ENCODE data around the gene UACA. TPM values are rescaled to one million over a fixed set of nuclear protein-coding genes. Genes with fewer than 3 reads are reported as not detected.

The UACA gene
- total RNA-seq, 1 experiment from 2014 or later: 38.0 TPM

DNA sequence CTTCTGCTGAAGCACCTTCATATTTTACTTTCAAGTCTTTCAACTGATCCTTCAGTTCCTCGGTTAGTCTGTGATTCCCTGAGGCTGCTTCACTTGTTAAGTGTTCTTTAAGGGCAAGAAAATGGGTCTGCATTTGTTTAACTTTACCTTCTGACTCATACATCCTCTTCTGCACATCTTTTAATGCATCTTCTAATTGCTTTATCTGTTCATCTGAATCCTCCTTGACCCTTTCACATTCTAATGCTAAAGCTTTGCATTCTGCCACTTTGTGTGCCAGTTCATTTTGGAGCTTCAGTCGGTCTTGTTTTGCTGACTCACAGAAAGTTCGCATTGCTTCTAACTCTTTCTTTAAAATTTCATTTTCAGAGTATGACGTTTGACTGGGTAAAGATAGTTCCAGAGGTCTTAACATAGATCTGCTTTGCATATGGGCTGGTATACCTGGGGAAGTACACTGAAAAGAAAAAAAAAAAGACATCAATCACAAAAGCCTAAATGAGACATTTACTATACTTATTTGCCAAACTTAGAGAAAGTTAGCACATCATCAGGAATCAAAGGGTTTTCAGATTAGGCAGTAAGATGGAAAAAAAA lies 94.3 kb downstream of the UACA start:
- H3K4me2 ChIP-seq (ENCODE audit: insufficient read depth, insufficient read length, low read length): no peak overlapping the region
- H3K14ac ChIP-seq (ENCODE audit: insufficient read depth, low read length): no peak overlapping the region
- no peaks in the 10 kb centered on the region for H3K23me2 ChIP-seq (ENCODE audit: insufficient read length, low read depth, low read length, poor library complexity, severe bottlenecking)
- no peak for DNase-seq
- no peak overlapping the region for H3K4ac ChIP-seq (ENCODE audit: low read depth, low read length)
- no peak overlapping the region for H2AK5ac ChIP-seq (ENCODE audit: insufficient read length, low read length)
- no peak overlapping the region for H4K91ac ChIP-seq (ENCODE audit: insufficient read length, low read depth, low read length)
- no peaks in the 10 kb centered on the region for H3K4me1 ChIP-seq (ENCODE audit: insufficient read depth, low read length)
- H3K36me3 Mint-ChIP-seq (ENCODE audit: insufficient read depth in 1 of 3, low read depth in 3 of 3): peaks cover 0 to 4% (median 2%) of the 10 kb centered on the region in 3 experiments; a peak in 1 of 7 replicates
- no peaks in the 10 kb centered on the region for H3K27me3 ChIP-seq (ENCODE audit: insufficient read depth, low read length)
- no peak overlapping the region for H2BK12ac ChIP-seq (ENCODE audit: insufficient read length, low read depth, low read length)
- H2BK20ac ChIP-seq (ENCODE audit: low read depth, low read length, poor library complexity, severe bottlenecking): no peak overlapping the region
- no peak overlapping the region for H3K9ac ChIP-seq (ENCODE audit: extremely low read depth, insufficient read length, low read length)
- H3K79me2 ChIP-seq (ENCODE audit: insufficient read depth, low read length): no peaks in the 10 kb centered on the region
- TF ChIP-seq, protein P1, sequence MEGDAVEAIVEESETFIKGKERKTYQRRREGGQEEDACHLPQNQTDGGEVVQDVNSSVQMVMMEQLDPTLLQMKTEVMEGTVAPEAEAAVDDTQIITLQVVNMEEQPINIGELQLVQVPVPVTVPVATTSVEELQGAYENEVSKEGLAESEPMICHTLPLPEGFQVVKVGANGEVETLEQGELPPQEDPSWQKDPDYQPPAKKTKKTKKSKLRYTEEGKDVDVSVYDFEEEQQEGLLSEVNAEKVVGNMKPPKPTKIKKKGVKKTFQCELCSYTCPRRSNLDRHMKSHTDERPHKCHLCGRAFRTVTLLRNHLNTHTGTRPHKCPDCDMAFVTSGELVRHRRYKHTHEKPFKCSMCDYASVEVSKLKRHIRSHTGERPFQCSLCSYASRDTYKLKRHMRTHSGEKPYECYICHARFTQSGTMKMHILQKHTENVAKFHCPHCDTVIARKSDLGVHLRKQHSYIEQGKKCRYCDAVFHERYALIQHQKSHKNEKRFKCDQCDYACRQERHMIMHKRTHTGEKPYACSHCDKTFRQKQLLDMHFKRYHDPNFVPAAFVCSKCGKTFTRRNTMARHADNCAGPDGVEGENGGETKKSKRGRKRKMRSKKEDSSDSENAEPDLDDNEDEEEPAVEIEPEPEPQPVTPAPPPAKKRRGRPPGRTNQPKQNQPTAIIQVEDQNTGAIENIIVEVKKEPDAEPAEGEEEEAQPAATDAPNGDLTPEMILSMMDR (conservative IDR thresholded peaks at IDR 0.05): no peak
- no peak overlapping the region for H4K8ac ChIP-seq (replicated peaks; ENCODE audit: insufficient read length, low read depth, low read length)
- H2AFZ ChIP-seq (ENCODE audit: low read length): no peak overlapping the region
- WGBS (ENCODE audit: extremely low coverage, insufficient read length, low lambda C conversion rate): no CpG with 5 or more reads among the region's 4 CpGs
- H4K5ac ChIP-seq (ENCODE audit: insufficient read length, low read depth, low read length): no peak overlapping the region
- H3K9me3 Mint-ChIP-seq: no peaks in the 10 kb centered on the region
- H3K4me3 Mint-ChIP-seq: no peak overlapping the region
- H2BK15ac ChIP-seq (ENCODE audit: low read depth, low read length): no peak overlapping the region
- H2BK5ac ChIP-seq (ENCODE audit: insufficient read length, low read length): no peak overlapping the region
- no peaks in the 10 kb centered on the region for H4K20me1 ChIP-seq (ENCODE audit: control insufficient read depth, insufficient read depth, insufficient read length)
- no peaks in the 10 kb centered on the region for H3K79me1 ChIP-seq (ENCODE audit: insufficient read depth, low read depth, low read length, poor library complexity, severe bottlenecking)
- peaks cover 4 to 12% of the 10 kb centered on the region in 2 experiments for H3K4me1 Mint-ChIP-seq
- H3K27ac ChIP-seq (ENCODE audit: insufficient read length, low read depth, low read length): no peak overlapping the region
- no peak overlapping the region for H3K23ac ChIP-seq (ENCODE audit: insufficient read length, low read depth, low read length)
- H3K56ac ChIP-seq (ENCODE audit: insufficient read length, low read depth, low read length): no peak overlapping the region
- no peak overlapping the region for H3K27ac Mint-ChIP-seq
- H2BK120ac ChIP-seq (ENCODE audit: low read depth, low read length, poor library complexity, severe bottlenecking): no peak overlapping the region
- H3K9me3 ChIP-seq (ENCODE audit: control insufficient read depth, low read depth, low read length): no peaks in the 10 kb centered on the region
- H3K18ac ChIP-seq (ENCODE audit: insufficient read length, low read depth, low read length): no peak overlapping the region
- H3T11ph ChIP-seq (ENCODE audit: low read length): no peak overlapping the region
- no peaks in the 10 kb centered on the region for H3K27me3 Mint-ChIP-seq (ENCODE audit: low read depth)

Measured in H9 (cell line).